B cell (primary cell): ENCODE data around the gene SNED1. TPM values are rescaled to one million over a fixed set of nuclear protein-coding genes. Genes with fewer than 3 reads are reported as not detected.

Source experiments
- ATAC-seq: fragments of 200-7000 bp; cut with Tn5 transposase; one replicate; pipeline ENCODE4 v1.10.0; 2021; ENCODE audit warnings: low read depth, mild to moderate bottlenecking, moderate number of reproducible peaks, moderate library complexity
- CTCF ChIA-PET: fragments of 350-600 bp; sonication (Branson Sonifier 250); formaldehyde crosslinking; loops from one replicate; lab custom pipeline; 2021; ENCODE audit warnings: antibody characterized with exemption, inconsistent platforms; lab: Charles Lee
- POLR2A ChIA-PET: fragments of 350-600 bp; sonication (Branson Sonifier 250); formaldehyde crosslinking; loops from one replicate; lab custom pipeline; 2021; ENCODE audit warnings: antibody characterized with exemption; lab: Charles Lee
- DNase-seq: peaks from one replicate; pipeline ENCODE4 v3.0.0; 2013
- H2AFZ ChIP-seq: 2 replicates; pipeline ENCODE4 v1.6.1; 2012; ENCODE audit warnings: mild to moderate bottlenecking, low read depth, low read length; ENCODE audit not compliant: insufficient read depth, poor library complexity, severe bottlenecking
- H3K27ac ChIP-seq, 2 donors: 1 replicate in 1 of 2; 2 replicates in 1 of 2; pipeline ENCODE4 v1.5.1; 2012 to 2013; ENCODE audit warnings: low read length in 2 of 2, mild to moderate bottlenecking in 2 of 2, moderate library complexity in 1 of 2
- H3K27me3 ChIP-seq, 4 experiments: fragments of 200-600 bp in 1 of 4; sonication (generic) in 1 of 4; replicated peaks in 1 of 4; 1 replicate in 2 of 4; 2 replicates in 2 of 4; pipeline versions ENCODE4 v1.6.1 to v1.7.0; 2013 to 2016; ENCODE audit warnings: low read length in 3 of 4, mild to moderate bottlenecking in 2 of 4, mixed read lengths in 1 of 4, moderate library complexity in 1 of 4; ENCODE audit not compliant: insufficient read depth in 4 of 4, control insufficient read depth in 3 of 4; ENCODE audit errors: control extremely low read depth in 1 of 4
- H3K36me3 ChIP-seq, 2 experiments: replicated peaks in 1 of 2; 1 replicate in 1 of 2; 2 replicates in 1 of 2; pipeline versions ENCODE4 v1.6.1 to v1.7.1; 2013; ENCODE audit warnings: low read length in 1 of 2; ENCODE audit not compliant: insufficient read depth in 2 of 2, control insufficient read depth in 1 of 2; ENCODE audit errors: control extremely low read depth in 1 of 2, extremely low read depth in 1 of 2
- H3K4me1 ChIP-seq, 2 donors: fragments of 200-600 bp in 1 of 2; sonication (generic) in 1 of 2; 1 replicate in 1 of 2; 2 replicates in 1 of 2; pipeline versions ENCODE4 v1.5.1 to v1.6.1; 2013 to 2017; ENCODE audit warnings: low read length in 2 of 2; ENCODE audit not compliant: control insufficient read depth in 2 of 2, insufficient read depth in 2 of 2
- H3K4me2 ChIP-seq: replicated peaks from 2 replicates; pipeline ENCODE3; 2012; ENCODE audit warnings: mild to moderate bottlenecking, low read depth, low read length; ENCODE audit not compliant: poor library complexity, severe bottlenecking
- H3K4me3 ChIP-seq, 5 experiments: fragments of 200-600 bp in 1 of 5; sonication (generic) in 1 of 5; 1 replicate in 3 of 5; 2 replicates in 2 of 5; pipeline versions ENCODE4 v1.5.1 to v1.7.0; 2011 to 2016; ENCODE audit warnings: low read length in 4 of 5, mild to moderate bottlenecking in 4 of 5, low read depth in 2 of 5, control low read depth in 1 of 5, moderate library complexity in 1 of 5; ENCODE audit not compliant: insufficient read depth in 1 of 5; ENCODE audit errors: control extremely low read depth in 1 of 5, extremely low read depth in 1 of 5
- H3K79me2 ChIP-seq: fragments of 200-600 bp; sonication (generic); one replicate; pipeline ENCODE4 v1.6.0; 2016; ENCODE audit warnings: low read length; ENCODE audit not compliant: control insufficient read depth, insufficient read depth
- H3K9ac ChIP-seq: fragments of 200-600 bp; sonication (generic); 2 replicates; pipeline ENCODE4 v1.6.1; 2017; ENCODE audit warnings: mild to moderate bottlenecking, low read length, moderate library complexity
- H3K9me3 ChIP-seq, 3 donors: one replicate each; pipeline versions ENCODE4 v1.6.1 to v1.7.1; 2013; ENCODE audit warnings: low read length in 2 of 3; ENCODE audit not compliant: control insufficient read depth in 2 of 3, insufficient read depth in 1 of 3; ENCODE audit errors: control extremely low read depth in 1 of 3
- H4K20me1 ChIP-seq: 2 replicates; pipeline ENCODE4 v1.6.0; 2012; ENCODE audit warnings: mild to moderate bottlenecking, low read length; ENCODE audit not compliant: insufficient read depth, control insufficient read depth, poor library complexity, severe bottlenecking
- H3K27ac Mint-ChIP-seq: one replicate; pipeline ENCODE4 v1.8.0; 2021; ENCODE audit warnings: mixed read lengths
- H3K27me3 Mint-ChIP-seq: one replicate; pipeline ENCODE4 v1.8.0; 2021; ENCODE audit warnings: mixed read lengths
- H3K4me1 Mint-ChIP-seq: one replicate; pipeline ENCODE4 v1.8.0; 2021; ENCODE audit warnings: mixed read lengths
- H3K4me3 Mint-ChIP-seq: one replicate; pipeline ENCODE4 v1.8.0; 2021; ENCODE audit warnings: mixed read lengths
- H3K9me3 Mint-ChIP-seq: one replicate; pipeline ENCODE4 v1.8.0; 2022; ENCODE audit warnings: mixed read lengths; ENCODE audit not compliant: insufficient read depth
- CTCF ChIP-seq: fragments of 200-600 bp; IDR thresholded peaks from one replicate; pipeline ENCODE4 v1.8.0; 2022; ENCODE audit warnings: antibody characterized with exemption, mild to moderate bottlenecking
- EZH2 ChIP-seq: IDR thresholded peaks from 2 replicates; pipeline ENCODE4 v1.6.1; 2012; ENCODE audit warnings: borderline replicate concordance, low read depth, mild to moderate bottlenecking, moderate library complexity, low read length; ENCODE audit not compliant: insufficient read depth, poor library complexity, severe bottlenecking
- WGBS: methylation state at CpG from one replicate; pipeline ENCODE4 v1.1.5; 2013; ENCODE audit warnings: missing lambda C conversion rate; ENCODE audit not compliant: insufficient coverage; 5-methylcytosine and 5-hydroxymethylcytosine counted together
- intact Hi-C: fragments of 100-400 bp; cut with micrococcal nuclease; formaldehyde crosslinking; loops from one replicate; pipeline ENCODE4 v1.10.0; 2022
- polyA plus RNA-seq: library from polyadenylated mRNA; depleted of rRNA; stranded (reverse); fragments of >200 nt; gene quantifications from 2 replicates; pipeline ENCODE4 v1.2.3, GENCODE V29; 2012
- total RNA-seq, 2 donors: library from RNA; stranded (reverse); fragments of 120-200 nt in 1 of 2; gene quantifications; 1 replicate in 1 of 2; 2 replicates in 1 of 2; pipeline versions ENCODE4 v1.2.3 to v1.2.4, GENCODE V29; 2013 to 2022

SNED1 gene
- total and polyA plus RNA-seq, 2 donors (not counting 1 experiment from before 2014, with no cell fraction given), result 25.5 to 336 TPM

- WGBS, result 87% methylated on average over 14 of the region's 15 CpGs
- Mint-ChIP-seq H3K4me1 (no peaks in the 10 kb centered on the region), H3K27ac (no peak overlapping the region), H3K4me3 (no peak overlapping the region), H3K27me3 (peaks cover 13% of the 10 kb centered on the region), H3K9me3 (peaks cover 2% of the 10 kb centered on the region)
- Histone ChIP-seq H3K4me3 (no peak overlapping the region), H3K27me3 (no peaks in the 10 kb centered on the region), H3K4me1 (no peaks in the 10 kb centered on the region), H3K27ac (no peak overlapping the region), H3K4me2 (no peak overlapping the region), H3K9me3 (peaks cover 0 to 7% (median 0%) of the 10 kb centered on the region in 3 donors), H2AFZ (no peak overlapping the region), H3K36me3 (no peaks in the 10 kb centered on the region), H3K79me2 (no peaks in the 10 kb centered on the region), H3K9ac (no peak overlapping the region), H4K20me1 (no peaks in the 10 kb centered on the region)
- intact Hi-C loops, result no loop called here
- no peak for DNase-seq
- no peak for ATAC-seq
- TF ChIP-seq CTCF (no peak), EZH2 (no peak)
- CTCF ChIA-PET, result no interaction called here
- POLR2A ChIA-PET, result no interaction called here
These were observed 29.4 kb upstream of the SNED1 start for GRCh38 chr2:240968731-240969624.

GRCh38 chr2:240970104-240970503 is 28.3 kb upstream of the SNED1 start:
- Histone ChIP-seq H3K27ac (no peak overlapping the region), H3K4me2 (no peak overlapping the region), H3K9ac (no peak overlapping the region), H2AFZ (no peak overlapping the region), H3K27me3 (peaks cover 0 to under 1% (median 0%) of the 10 kb centered on the region in 4 experiments), H3K4me1 (no peaks in the 10 kb centered on the region), H3K9me3 (peaks cover 0 to 7% (median 0%) of the 10 kb centered on the region in 3 donors), H3K79me2 (no peaks in the 10 kb centered on the region), H3K4me3 (no peak overlapping the region), H3K36me3 (no peaks in the 10 kb centered on the region), H4K20me1 (no peaks in the 10 kb centered on the region)
- TF ChIP-seq EZH2, result no peak
- no peak for TF ChIP-seq CTCF
- H3K4me1 Mint-ChIP-seq, result no peaks in the 10 kb centered on the region
- intact Hi-C loops, result no loop called here
- DNase-seq (no peak), ATAC-seq (no peak)
- no peak overlapping the region for H3K27ac Mint-ChIP-seq
- POLR2A ChIA-PET, result no interaction called here
- peaks cover 19% of the 10 kb centered on the region for H3K27me3 Mint-ChIP-seq
- H3K9me3 Mint-ChIP-seq, result peaks cover 2% of the 10 kb centered on the region
- H3K4me3 Mint-ChIP-seq, result no peak overlapping the region
- CTCF ChIA-PET, result no interaction called here
- 78% methylated on average over 3 of the region's 3 CpGs for WGBS
